GM18951 (cell line): ENCODE data around the gene RNASE7.

ENCODE experiments used
- POLR2A ChIP-seq: IDR thresholded peaks from 4 replicates; pipeline ENCODE4 v1.6.1; 2011; ENCODE audit warnings: mild to moderate bottlenecking; ENCODE audit not compliant: insufficient read length, insufficient read depth; ENCODE audit errors: extremely low read depth
- in situ Hi-C: fragments of 300-500 bp; cut with MboI; formaldehyde crosslinking; loops from one replicate; pipeline ENCODE4 v1.12.0; 2022; ENCODE audit warnings: low sequenced_read_pairs, mixed read lengths, inconsistent platforms; ENCODE audit not compliant: unreplicated experiment

Gene RNASE7

GRCh38 chr14:21016413-21017190, 25.6 kb upstream of the RNASE7 start:
- in situ Hi-C loops, result no loop called here
- no peak for TF ChIP-seq POLR2A

GRCh38 chr14:21017528-21018245, 24.5 kb upstream of the RNASE7 start:
- in situ Hi-C loops, result no loop called here
- no peak for TF ChIP-seq POLR2A

- no peak for TF ChIP-seq POLR2A
- in situ Hi-C loops, result no loop called here
Measured at GRCh38 chr14:21018286-21018685, 23.9 kb upstream of the RNASE7 start.

GRCh38 chr14:21018781-21019180, 23.4 kb upstream of the RNASE7 start:
- TF ChIP-seq POLR2A, result no peak
- in situ Hi-C loops, result no loop called here

GRCh38 chr14:21019366-21019765, 22.8 kb upstream of the RNASE7 start:
- no peak for TF ChIP-seq POLR2A
- in situ Hi-C loops, result no loop called here

GRCh38 chr14:21020977-21021545, 21.1 kb upstream of the RNASE7 start:
- TF ChIP-seq POLR2A, result no peak
- in situ Hi-C loops, result no loop called here

- no peak for TF ChIP-seq POLR2A
- in situ Hi-C loops, result no loop called here
Measured at GRCh38 chr14:21022686-21023085, 19.5 kb upstream of the RNASE7 start.

GRCh38 chr14:21023174-21023573, 19.0 kb upstream of the RNASE7 start:
- in situ Hi-C loops, result no loop called here
- TF ChIP-seq POLR2A, result no peak

GRCh38 chr14:21023817-21024584, 18.2 kb upstream of the RNASE7 start:
- in situ Hi-C loops, result no loop called here
- no peak for TF ChIP-seq POLR2A

GRCh38 chr14:21024585-21025370, 17.4 kb upstream of the RNASE7 start, which contains the start of gene NDRG2:
NDRG2 (minus strand) TSS chr14:21025061; CDS start chr14:21023315, 1,746 bp downstream.
- no peak for TF ChIP-seq POLR2A
- in situ Hi-C loops, result no loop called here

- in situ Hi-C loops, result no loop called here
- no peak for TF ChIP-seq POLR2A
Measured at GRCh38 chr14:21025371-21026273, 16.5 kb upstream of the RNASE7 start.
